GM15510 (cell line): ENCODE results near the gene RFNG.
A peak's percentile ranks its signal among the peaks of the same experiment; 100 is the strongest.

Experiments
- POLR2A ChIP-seq: IDR thresholded peaks from 3 replicates; pipeline ENCODE4 v1.6.1; 2011; ENCODE audit warnings: borderline replicate concordance; ENCODE audit not compliant: insufficient read length; ENCODE audit errors: extremely low read depth

Gene RFNG

DNA sequence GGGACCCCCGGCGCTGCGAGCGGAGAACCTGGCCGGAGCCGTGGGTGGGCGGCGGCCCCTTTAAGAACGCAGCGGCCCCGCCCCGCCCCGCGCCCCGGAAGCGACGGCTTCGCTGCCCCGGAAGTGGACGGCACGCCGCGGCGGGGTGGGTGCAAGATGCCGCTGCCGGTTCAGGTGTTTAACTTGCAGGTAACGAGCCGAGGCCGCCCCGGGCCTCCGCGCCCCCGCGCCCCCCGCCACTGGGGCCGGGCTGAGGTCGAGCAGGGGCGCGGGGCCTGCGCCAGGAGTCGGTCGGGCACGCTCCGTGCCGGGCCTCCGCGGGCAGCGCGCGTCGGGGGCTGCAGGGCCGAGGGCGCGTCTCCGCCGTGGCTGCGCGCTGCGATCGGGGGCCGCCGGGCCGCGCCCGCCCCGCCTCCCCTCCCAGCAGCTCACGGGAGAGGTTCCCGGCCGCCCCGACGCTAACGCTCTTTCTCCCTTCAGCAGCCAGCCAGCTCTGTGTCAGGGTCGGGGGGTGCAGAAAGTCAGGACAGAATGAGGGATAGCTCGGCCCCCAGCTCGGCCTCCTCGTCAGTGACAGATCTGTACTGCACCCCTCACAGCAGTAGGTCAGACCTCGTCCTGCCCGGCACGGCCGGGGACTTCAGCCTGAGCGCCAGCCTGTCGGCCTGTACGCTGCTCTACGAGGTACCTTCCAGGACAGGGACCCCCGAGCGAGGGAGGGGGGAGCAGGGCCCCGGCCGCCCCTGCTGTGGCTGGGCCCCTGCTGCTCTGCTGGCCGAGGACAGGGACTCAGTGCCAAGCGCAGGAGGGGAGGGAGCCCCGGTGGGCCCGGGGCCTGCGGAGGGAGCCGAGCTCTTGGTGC, at the start of gene RFNG, which contains the start of gene GPS1:
TSS of gene RFNG (minus strand) at position 36 of the 862 bp plus-strand sequence. CDS start 45 bp downstream, outside the sequence.
TSS of gene GPS1 (plus strand) at position 123 of the 862 bp plus-strand sequence. CDS start at position 157, 34 bp downstream.
- TF ChIP-seq POLR2A = peak; percentile 58

DNA sequence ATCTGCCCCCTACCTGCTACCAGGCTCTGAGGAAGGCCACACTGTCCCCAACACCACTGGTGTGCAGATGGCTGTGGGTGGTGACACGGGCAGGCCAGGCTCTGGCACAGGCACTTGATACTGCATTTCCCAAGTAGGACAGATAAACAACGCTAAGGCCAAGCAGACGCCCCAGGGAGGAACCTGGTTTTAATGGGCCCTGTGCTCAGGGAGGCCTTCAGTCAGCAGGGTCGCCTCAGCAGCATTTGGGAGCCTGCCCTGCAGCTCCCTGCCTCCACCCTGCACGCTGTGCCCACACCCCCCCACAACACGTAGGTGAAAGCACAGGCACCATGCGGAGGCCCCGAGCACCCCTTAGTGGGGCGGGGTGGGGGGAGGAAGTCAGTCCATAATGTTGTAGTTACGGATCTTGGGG, 49.7 kb upstream of the RFNG start:
- no peak for TF ChIP-seq POLR2A

GRCh38 chr17:82100502-82101298, 49.1 kb upstream of the RFNG start:
- TF ChIP-seq POLR2A = no peak

DNA sequence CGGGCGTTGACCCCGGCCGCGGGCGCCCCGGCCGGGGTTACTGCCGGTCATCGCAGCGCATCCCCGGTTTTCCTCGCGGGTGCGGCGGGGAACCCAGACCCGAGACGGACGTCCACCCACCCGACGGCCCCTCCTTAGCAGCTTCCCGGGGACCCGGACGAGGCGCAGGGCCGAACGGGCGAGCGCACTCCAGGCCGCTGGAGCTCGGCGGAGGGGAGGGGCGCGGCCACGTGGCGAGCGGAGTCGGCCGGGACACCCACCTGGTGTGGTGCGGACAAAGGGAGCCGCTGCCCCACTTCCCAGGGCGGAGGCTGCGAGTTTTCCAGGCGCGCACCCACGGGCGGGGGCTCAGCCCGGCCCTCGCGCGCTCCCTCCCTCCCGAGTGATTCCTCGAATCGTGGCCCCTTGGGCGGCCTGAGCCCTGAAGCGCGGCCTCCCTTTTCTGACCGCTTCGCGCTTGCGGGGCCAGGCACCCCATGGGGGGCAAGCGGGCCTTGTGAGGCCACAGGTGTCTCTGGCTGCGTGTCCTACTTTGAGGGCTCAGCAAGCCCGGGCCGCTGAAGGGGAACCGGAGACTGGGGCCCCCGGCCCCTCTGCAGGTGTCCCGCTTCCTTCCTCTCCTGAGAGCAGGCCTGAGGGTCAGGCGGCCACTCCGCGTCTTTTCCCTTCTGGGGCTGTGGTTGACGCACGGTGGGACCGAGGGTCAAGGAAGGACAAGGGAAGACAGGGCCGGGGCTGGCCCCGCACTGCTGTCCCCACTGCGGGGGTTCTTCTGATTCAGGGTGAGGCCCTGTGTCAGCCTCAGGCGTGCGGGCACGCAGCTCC, 47.5 kb upstream of the RFNG start:
- peak; percentile 53 for TF ChIP-seq POLR2A

GRCh38 chr17:82098169-82098938, 46.7 kb upstream of the RFNG start, which contains the start of gene FASN:
Gene FASN, minus strand, starts transcription at chr17:82098236. Its CDS starts 1,791 bp downstream, at chr17:82096445.
- peak; percentile 99 for TF ChIP-seq POLR2A

DNA sequence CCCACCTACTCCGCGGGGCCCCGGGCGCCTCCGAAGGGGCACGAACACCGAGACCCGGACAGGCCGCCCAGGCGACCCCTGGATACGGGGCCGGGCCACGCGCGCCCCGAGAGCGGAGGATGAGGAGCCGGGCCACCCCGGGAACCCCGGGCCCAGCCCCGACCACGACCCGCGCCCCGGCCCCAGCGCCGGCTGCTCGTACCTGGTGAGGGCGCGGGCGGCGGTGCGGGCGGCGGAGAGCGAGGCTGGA, 46.2 kb upstream of the RFNG start:
- no peak for TF ChIP-seq POLR2A

DNA sequence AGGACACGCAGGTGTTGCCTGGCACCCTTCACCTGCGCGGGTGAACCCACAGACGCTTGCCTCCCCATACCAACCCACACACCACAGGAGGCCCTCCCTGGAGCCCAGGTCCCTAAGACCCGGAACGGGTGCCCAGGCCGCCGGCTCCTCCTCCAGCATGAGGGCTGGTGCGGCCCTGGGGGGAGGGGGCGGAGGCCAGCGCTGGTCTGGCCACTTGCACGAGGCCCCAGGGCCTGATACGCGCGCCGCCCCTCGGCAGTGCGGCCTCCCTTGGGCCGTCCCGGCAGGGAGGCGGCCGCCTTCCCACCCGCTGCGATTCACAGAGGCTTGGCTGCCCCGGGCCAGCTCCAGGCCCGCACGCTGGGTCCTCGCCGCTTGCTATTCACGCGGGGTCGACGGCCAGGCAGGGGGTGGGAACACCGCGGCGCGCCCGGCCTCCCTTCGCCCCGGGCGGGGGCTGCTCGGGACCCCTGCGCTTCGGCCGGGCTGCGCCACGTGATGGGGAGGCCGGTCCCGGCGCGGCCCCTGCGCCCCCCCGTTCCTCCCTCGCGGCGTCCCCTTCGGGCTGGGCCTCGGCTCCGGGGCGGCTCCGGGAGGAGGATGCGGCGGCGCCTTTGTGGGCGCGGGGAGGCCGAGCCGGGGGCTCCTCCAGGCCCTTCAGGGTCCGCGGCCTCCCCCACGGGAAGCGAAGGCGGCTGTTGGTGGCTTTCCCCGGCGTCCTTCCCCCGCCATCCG, 45.7 kb upstream of the RFNG start:
- TF ChIP-seq POLR2A = peak; percentile 18

GRCh38 chr17:82096709-82097183, 45.1 kb upstream of the RFNG start:
- TF ChIP-seq POLR2A = no peak

GRCh38 chr17:82095777-82096708, 44.4 kb upstream of the RFNG start:
- TF ChIP-seq POLR2A = no peak

DNA sequence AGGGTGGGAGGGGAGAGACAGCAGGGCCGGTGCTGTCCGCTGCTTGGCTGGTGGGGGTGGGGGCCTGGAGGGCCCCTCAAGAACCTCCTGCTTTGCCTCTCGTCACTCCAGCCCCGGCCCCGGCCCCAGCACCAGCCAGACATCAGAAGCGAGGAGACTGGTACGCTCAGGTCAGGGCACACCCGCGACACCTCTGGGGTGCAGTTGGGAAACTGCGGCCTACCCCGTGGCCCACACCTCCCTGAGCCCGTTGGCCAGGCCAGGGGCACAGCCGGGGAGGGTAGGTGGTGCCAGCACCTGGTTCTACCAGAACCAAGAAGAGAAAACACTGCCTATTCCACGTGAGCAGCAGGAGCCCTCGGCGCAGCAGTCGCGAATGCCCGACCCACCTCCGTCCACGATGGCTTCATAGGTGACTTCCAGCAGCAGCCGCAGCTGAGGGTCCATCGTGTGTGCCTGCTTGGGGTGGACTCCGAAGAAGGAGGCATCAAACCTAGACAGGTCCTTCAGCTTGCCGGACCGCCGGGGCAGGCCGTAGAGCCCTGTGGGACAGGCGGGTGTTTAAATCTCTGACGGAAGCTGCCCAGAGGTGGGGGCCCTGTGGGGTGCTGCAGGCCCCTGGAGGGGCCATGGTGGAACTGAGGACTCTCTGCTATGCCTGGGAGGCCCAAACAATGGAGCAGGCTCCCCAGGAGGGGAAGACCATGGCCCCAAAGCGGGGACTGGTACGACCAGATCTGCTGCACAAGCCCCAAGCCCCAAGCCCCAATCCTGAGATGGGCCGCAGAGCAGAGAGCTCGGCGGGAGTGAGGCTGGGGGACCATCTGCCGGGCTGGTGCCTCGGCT, 43.5 kb upstream of the RFNG start:
- TF ChIP-seq POLR2A = no peak

DNA sequence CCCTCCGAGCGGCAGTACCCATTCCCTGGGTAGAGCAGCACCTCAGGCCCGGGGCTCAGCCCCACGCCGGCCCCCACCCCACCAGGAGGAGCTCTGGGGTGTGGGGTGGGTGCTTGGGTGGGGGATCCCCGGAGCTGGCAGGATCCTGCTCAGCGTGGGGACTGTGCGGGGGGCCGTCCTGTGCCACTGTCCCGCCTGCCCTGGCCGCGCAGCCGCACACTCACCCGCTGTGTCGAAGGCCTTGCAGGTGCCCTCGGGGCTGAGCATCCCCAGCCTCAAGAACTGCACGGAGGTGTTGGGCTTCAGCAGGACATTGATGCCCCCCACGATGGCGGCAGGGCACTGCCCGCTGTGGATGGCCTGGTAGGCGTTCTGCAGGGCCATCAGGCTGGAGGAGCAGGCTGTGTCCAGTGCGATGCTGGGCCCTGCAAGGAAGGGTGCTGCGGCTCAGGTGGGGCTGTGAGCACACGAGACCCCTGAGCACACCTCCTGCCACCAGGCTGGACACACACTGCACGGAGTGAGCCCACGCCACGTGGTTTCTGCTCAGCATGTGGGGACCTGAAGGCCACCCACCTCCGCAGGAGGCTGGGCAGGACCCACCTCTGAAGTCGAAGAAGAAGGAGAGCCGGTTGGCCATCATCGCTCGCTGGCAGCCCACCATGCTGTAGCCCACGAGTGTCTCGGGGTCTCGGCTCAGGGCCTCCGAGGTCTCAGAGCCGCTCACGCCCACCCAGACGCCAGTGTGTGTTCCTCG, 41.6 kb upstream of the RFNG start:
- no peak for TF ChIP-seq POLR2A

DNA sequence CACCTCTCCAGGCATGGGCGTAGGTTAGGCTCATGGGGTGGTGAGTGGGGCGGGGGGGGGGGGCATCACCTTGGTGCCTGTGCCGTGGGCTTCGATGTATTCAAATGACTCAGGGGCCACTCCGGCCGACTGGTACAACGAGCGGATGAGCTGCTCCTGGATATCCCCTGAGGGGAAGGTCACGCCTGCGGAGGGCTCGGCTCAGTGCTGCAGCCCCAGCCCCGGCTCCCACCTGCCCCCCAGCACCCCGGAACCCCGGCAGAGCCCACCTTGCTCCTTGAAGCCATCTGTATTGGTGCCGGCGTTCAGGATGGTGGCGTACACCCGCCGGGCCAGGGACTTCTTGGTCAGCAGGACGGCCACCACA, 41.0 kb upstream of the RFNG start:
- TF ChIP-seq POLR2A = no peak
